Transverse colon (tissue), 4 donors: ENCODE measurements around the gene PRKCE.

Experiments used
- CTCF ChIP-seq, 5 experiments: fragments of 200-600 bp in 3 of 5; fragments of 450-650 bp in 2 of 5; sonication (generic) in 3 of 5; IDR thresholded peaks; 1 replicate in 2 of 5; 2 replicates in 3 of 5; pipeline ENCODE4 v1.5.1; 2016 to 2017; ENCODE audit warnings: antibody characterized with exemption in 5 of 5, inconsistent platforms in 3 of 5, mild to moderate bottlenecking in 2 of 5, moderate library complexity in 1 of 5
- EP300 ChIP-seq: sonication (generic); formaldehyde crosslinking; IDR thresholded peaks from one replicate; pipeline ENCODE4 v1.6.1; 2017; ENCODE audit warnings: antibody characterized with exemption, low read depth
- POLR2A ChIP-seq: fragments of 450-650 bp; IDR thresholded peaks from one replicate; pipeline ENCODE4 v1.6.1; 2016; ENCODE audit warnings: antibody characterized with exemption, mild to moderate bottlenecking, moderate library complexity
- POLR2AphosphoS5 ChIP-seq, 3 donors: sonication (generic); formaldehyde crosslinking; IDR thresholded peaks; one replicate each; pipeline ENCODE4 v1.6.1; 2016; ENCODE audit warnings: antibody characterized with exemption in 3 of 3

- TF ChIP-seq CTCF (IDR thresholded peaks at IDR 0.05) = no peak
- TF ChIP-seq POLR2AphosphoS5 (IDR thresholded peaks at IDR 0.05) = no peak
- TF ChIP-seq POLR2A = no peak
- no peak for TF ChIP-seq EP300
Observed at GRCh38 chr2:45777996-45778719, 126.7 kb downstream of the PRKCE start.
